ENCODE measurements around the gene RASSF9.

Gene RASSF9

DNA sequence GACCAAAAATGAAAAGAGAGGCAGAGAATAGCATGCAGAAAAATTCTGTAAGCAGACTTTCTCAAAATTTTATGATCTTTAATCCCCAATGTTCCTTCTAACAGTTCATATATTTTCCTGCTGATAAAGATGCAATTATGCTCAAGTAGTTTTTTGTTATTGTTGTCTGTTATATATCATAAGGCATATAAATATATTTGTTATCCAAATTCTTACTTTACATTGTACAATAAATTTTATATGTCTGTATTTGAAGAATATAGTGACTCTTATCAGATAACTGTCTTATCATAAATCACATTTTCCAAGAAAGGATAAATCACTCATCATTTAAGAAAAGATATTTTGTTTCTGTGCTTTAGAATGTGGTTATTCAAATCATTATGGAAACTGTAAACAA lies 2.6 kb downstream of the RASSF9 start:
- TF ChIP-seq, protein P1, sequence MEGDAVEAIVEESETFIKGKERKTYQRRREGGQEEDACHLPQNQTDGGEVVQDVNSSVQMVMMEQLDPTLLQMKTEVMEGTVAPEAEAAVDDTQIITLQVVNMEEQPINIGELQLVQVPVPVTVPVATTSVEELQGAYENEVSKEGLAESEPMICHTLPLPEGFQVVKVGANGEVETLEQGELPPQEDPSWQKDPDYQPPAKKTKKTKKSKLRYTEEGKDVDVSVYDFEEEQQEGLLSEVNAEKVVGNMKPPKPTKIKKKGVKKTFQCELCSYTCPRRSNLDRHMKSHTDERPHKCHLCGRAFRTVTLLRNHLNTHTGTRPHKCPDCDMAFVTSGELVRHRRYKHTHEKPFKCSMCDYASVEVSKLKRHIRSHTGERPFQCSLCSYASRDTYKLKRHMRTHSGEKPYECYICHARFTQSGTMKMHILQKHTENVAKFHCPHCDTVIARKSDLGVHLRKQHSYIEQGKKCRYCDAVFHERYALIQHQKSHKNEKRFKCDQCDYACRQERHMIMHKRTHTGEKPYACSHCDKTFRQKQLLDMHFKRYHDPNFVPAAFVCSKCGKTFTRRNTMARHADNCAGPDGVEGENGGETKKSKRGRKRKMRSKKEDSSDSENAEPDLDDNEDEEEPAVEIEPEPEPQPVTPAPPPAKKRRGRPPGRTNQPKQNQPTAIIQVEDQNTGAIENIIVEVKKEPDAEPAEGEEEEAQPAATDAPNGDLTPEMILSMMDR (IDR thresholded peaks at IDR 0.05; ENCODE audit: borderline replicate concordance, insufficient read depth, low read depth, low read length), result no peak
- H3K4me3 ChIP-seq (ENCODE audit: low read depth, low read length), result no peak overlapping the region

DNA sequence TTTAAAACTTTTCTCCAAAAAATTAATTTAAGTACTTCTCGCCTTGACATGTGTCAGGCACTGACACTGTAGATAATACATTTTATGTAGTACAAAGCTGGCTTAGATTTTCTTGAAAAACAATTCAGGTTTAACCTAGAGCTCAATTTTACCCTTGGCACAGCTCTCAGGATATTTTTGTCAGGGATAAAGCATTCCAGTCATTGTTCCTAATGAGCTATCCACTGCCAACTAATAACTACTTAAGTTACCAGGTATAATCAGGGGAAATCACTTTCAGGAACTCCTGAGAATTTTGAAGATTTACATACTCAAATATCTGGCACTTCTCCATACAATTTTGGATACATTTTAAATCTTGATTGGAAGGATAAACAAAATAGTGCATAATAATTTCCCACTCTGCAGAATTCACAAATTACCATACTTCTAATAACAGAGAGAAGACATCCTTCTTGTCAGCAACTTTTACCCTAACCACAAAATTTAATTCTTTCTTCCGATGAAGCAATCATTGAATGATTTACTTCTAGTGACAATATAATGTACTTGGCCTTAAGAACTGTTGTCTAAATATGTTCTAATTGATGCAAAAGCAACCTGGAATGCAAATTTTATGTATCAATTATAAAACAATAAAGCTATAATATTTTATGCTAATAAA lies 4.8 kb downstream of the RASSF9 start:
- TF ChIP-seq, protein P1 (IDR thresholded peaks at IDR 0.05; ENCODE audit: borderline replicate concordance, insufficient read depth, low read depth, low read length), result no peak
- H3K4me3 ChIP-seq (ENCODE audit: low read depth, low read length), result no peak overlapping the region

DNA sequence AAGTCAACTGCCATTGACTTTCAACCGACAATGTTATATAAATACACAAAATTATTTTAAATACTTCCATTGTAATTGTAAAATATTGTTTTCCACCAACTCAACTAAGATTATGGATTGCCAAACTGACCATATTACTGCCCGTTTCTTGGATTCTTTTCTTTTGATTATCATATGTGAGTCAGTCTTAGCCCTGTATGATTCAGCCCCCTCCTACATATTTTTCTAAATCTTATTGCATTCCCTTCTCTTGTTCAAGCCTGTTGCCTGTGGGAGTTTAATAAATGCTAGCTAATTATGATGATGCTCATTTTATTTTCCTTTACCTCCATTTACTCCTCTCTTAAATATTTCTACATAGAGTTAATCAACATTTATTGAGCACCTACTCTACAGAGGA lies 6.8 kb downstream of the RASSF9 start:
- TF ChIP-seq, protein P1 (IDR thresholded peaks at IDR 0.05; ENCODE audit: borderline replicate concordance, insufficient read depth, low read depth, low read length), result no peak
- H3K4me3 ChIP-seq (ENCODE audit: low read depth, low read length), result no peak overlapping the region

DNA sequence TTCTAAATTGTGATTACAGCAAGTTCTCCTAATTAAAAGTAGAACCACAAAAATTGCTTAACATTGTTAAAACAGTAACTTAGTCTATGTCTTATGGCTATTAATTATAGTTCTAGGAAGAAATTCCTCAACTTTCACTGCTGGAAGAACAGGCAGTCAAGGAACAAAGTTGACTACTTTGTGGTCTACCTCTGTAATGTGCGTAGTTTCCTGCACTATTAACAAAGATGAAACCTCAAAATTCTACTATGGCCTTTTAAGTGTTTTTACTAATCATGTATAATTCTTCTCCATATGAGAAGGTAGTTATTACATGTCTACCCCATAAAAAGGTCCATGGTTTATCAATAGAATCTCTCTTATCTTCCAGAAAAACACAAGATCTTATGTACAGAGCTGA lies 7.6 kb downstream of the RASSF9 start:
- no peak overlapping the region for H3K4me3 ChIP-seq (ENCODE audit: low read depth, low read length)
- TF ChIP-seq, protein P1 (IDR thresholded peaks at IDR 0.05; ENCODE audit: borderline replicate concordance, insufficient read depth, low read depth, low read length), result no peak

DNA sequence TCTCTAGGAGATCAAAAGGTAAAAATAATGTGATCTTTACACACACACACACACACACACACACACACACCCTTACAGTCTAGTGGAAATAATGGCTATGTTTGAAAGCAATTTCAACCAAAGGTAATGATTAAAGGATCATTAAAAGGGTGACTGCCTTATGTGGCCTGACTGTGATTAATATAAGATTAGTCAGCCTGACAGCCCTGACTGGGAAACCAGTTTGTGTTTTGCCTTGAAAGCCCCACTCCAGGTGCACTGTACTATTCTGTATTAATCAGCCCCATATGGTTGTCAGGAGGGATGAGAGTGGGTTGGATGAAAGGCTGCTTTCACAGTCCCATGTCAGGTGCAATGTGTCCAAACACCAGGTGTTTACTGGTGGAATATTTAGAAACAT lies 10.5 kb downstream of the RASSF9 start:
- TF ChIP-seq, protein P1 (IDR thresholded peaks at IDR 0.05; ENCODE audit: borderline replicate concordance, insufficient read depth, low read depth, low read length), result no peak
- no peak overlapping the region for H3K4me3 ChIP-seq (ENCODE audit: low read depth, low read length)

DNA sequence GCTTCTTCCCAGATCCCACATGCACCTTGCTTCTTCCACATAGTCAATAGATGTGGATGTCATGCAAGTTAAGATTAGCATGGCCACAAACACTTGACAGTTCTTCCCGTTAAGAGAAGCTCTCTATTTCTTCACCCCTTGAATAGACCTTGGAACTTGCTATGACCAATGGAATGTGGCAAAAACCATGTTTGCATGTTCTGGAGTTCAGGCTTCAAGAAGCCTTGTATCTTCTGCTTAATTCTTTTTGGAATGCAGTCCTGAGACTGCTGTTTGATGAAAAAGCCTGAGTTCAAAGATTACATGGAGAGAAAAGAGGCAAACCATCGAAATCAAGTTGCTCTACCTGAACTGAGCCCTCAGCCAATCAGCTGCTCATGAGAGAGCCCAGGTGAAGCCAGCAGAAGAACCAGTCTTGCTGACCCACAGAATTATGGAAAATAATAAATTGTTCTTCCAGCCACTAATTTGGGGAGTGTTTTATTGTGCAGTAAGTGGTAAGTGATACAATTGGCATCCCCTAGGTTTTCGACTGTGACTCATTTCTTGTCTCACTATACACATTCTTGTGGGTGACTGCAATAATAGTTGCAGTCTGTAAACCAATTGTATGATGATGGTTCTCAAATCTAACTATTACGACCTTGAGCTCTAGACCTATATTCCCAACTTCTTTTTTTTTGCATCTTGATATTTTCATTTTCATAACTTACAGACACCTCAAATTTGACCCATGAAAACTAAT lies 12.6 kb downstream of the RASSF9 start:
- no peak overlapping the region for H3K4me3 ChIP-seq (ENCODE audit: low read depth, low read length)
- TF ChIP-seq, protein P1 (IDR thresholded peaks at IDR 0.05; ENCODE audit: borderline replicate concordance, insufficient read depth, low read depth, low read length), result no peak

DNA sequence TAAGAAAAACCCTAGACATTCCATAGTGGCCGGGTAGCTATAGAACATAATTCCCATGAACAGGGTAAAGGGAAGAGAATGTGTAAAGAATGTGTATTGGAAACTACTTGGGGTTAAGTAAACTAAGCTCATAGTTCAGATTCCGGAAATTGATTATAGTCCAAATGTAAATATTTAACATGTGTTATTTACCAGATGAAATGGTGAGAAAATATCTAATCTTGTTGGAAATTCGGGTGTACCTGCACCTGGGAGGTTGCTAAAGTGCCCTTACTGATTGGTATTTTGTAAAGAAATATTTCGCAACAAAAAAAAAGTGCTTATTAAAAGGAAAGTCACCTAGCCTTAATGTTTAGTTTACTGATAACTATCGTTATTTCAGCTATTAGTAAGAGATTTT lies 14.4 kb downstream of the RASSF9 start:
- TF ChIP-seq, protein P1 (IDR thresholded peaks at IDR 0.05; ENCODE audit: borderline replicate concordance, insufficient read depth, low read depth, low read length), result no peak
- H3K4me3 ChIP-seq (ENCODE audit: low read depth, low read length), result no peak overlapping the region
